HG03575 (cell line): ENCODE measurements around the gene NPC2.
A peak's percentile ranks its signal among the peaks of the same experiment; 100 is the strongest.

Source experiments
- ATAC-seq: cut with Tn5 transposase; IDR thresholded peaks from one replicate; pipeline ENCODE4 v1.9.1; 2021; ENCODE audit not compliant: unreplicated experiment, insufficient number of reproducible peaks, low FRiP score; ENCODE audit errors: extremely low read depth

Gene NPC2

DNA sequence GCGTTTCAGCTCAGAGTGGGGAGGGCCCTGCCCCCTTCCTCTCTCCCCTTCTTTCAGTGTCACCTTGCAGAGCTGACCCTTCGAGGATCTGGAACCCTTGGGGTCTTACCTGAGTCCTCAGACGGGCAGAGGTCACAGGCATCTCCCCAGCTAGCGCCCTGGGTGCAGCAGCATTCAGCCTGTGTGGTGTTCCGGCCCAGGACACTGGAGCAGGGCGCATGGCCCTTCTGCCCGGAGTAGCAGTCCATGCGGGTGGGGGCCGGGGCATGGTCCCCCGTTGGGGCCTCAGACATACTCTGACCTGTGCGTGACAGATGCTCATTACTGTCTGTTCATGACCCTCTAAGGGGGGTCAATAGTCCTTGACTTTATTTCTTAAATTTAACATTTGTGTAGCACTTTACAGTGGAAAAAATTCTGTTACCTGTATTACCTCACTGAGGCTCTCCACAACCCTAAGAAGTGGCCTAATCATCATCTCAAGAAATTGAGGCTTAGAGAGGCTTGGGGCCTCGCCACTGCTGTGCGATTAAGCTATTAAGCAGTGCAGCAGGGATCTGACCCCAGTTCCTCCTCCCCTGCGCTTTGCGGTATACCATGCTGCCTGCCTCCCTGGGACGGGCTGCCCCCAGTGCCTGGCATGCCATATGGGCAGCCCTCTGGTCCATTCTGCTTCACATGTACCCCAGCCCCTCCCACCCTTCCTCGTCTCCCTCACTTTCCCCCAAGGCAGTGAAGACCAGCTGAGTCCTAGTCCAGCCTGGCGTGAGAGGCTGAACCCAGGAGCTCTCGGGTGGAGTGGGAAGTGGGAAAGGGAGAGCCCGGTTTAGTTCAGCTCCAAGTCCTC, 12.0 kb upstream of the NPC2 start:
- no peak for ATAC-seq

GRCh38 chr14:74504412-74504811, 11.3 kb upstream of the NPC2 start:
- no peak for ATAC-seq

GRCh38 chr14:74503938-74504335, 10.8 kb upstream of the NPC2 start:
- no peak for ATAC-seq

GRCh38 chr14:74503291-74503937, 10.3 kb upstream of the NPC2 start:
- ATAC-seq = no peak

GRCh38 chr14:74502236-74503019, 9.3 kb upstream of the NPC2 start:
- no peak for ATAC-seq

DNA sequence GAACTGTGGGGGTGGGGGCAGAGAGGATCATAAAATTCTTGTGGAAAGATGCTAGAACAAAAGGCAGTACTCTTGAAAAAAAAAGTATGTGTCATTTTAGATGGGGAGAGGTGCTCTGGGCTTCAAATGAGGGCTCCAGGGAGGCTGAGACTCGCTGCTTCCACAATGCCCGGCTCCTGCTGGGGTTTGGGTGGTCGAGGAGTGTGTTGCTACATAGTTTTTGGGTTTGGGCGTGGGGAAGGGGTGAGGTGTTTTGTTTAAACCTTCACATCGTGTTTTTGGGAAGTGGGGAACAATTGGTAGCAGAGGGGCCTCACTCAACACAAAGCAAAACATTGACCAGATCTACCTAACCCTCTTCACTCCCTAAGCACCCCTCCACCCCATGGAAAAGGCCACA, 8.6 kb upstream of the NPC2 start:
- no peak for ATAC-seq

DNA sequence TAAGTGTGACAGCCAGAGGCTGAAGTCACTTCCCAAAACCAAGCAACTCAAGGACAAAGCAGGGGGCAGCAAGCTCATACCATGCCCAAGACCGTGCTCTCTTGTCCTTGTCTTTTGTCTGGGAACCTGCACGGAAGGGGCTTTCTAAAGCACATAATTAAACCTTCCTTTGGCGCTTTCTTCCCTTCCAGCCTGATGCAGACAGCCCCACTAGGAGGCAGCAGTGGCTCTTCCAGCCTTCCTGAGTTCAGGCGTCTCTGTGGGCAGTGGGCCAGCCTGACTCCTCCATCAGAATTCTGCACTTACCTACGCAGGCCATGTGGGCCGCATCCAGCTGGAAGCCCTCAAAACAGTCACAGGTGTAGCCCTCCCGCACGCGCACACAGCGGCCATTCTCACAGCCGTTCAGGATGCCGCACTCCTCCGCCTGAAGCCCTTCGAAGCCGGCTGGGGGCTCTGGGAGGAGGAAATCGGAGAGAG, 8.1 kb upstream of the NPC2 start:
- ATAC-seq = no peak

- no peak for ATAC-seq
These were observed 7.5 kb upstream of the NPC2 start for GRCh38 chr14:74500417-74501134.

DNA sequence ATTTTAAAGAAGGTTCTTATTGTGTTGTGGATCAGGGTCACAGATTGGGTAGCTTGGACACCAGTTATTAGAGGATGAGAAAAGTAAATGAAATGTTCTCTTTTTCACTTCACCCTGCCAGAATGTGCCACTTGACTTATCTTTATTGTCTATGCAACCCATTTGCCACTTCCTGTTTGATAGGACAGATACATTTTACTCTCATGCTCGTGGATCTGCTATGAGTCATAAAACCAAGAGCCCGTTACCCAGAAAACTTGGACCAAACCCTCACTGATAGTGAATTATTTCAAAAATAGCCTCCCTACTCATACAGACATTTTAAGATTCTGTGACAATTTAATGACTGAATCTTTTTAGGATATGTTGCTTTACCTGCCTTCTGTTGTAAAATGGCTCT, 2.3 kb upstream of the NPC2 start:
- ATAC-seq = no peak

DNA sequence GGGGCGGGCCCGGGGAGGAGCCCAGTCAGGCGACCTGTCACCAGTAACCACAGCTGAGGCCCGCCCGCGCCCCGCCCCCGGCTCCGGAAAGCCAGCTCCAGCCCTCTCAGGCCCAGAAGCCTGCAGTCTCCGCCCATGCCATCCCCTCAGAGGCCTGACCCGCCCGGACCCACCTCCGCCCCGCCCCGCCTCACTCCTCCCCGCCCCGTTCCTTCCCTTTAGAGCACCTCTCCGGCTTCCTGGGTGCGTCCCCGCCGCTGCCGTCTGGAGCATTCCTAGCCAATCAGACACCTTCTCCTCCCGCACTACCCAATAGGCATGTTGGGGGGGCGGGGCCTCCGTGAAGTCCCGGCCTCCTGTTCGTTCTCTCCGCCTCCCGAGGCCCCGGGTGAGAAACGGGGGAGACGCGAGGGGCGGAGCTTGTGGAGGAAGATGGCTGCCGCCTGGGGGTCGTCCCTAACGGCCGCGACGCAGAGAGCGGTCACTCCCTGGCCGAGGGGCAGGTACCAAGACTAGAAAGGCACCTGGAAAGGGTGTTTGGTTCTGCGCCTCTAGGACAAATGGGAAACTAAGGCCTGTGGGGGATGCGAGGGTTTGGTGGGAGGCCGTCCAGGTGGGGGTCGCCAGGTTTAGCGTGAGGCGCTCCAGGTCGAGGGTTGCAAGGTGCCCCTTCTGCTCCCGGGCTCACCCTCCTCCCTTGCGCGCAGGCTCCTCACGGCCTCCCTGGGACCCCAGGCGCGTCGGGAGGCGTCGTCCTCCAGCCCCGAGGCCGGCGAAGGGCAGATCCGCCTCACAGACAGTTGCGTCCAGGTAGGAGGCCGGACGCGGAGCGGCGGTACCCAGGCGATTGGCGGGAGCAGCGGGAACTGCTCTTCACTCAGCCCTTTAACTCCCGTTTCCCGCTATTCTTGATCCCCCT, 497 bp upstream of the NPC2 start, which contains the start of gene ISCA2:
ISCA2 (plus strand) TSS at position 423 of the 919 bp plus-strand sequence; CDS start at position 433, 10 bp downstream.
- peak; percentile 75 for ATAC-seq

DNA sequence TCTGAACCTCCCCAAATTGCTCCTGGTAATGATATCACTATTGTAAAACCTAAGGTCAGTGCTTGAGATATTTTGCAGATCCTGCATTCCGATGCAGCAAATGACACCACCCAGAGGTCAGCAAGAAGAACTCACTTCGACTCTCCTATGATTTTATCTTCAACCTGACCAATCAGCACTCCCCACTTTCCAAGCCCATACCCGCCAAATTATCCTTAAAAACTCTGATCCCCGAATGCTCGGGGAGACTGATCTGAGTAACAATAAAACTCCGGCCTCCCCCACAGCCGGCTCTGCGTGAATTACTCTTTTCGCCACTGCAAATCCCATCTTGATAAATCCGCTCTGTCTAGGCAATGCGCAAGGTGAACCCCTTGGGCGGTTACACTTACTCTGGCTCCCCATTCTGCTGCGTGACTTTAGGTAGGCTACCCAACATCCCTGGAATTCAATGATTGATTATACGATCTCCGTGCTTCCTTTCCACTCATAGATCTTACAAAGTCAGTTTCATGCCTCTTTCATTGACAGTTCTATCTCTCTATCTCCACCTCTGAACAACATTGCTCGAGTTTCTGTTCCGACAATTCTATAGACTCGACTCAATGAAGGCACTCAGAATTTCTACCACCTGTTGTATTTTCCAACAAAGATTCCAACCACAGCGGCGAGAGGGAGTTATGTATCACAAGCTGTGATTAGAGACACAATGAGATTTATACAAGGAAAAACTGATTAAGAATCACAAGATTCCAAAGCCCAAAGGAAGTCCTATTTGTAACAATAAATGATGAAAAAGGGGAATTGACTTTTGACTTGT, 939 bp downstream of the NPC2 start:
- no peak for ATAC-seq

GRCh38 chr14:74490486-74490885, 2.6 kb downstream of the NPC2 start:
- no peak for ATAC-seq

DNA sequence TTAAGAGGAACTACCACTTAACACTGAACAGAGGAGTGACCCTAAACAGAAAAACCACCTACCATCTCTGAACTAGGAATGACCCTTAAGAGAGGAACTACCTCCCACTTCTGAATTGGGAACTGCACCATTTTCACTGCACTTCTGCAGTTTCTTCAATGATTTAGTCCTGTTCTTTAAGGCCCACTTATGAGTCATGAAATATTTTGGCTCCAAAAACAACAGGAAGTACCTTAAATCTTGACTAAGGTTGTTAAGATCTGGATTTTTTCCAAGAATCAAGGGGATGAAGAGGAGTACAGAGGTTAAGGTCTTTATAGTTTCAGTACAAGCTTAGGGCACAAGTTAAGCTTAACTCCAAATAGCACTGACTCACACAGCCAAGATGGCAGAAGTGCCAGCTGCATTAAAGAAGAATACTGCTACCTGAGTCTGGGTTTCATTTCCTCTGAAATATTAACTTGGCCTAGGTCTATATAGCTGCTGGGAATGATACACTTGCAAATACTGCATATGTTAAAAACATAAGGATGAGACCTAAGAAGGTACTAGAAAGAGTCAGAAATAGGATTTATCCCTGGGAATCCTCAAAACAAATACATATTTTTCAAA, 4.2 kb downstream of the NPC2 start:
- ATAC-seq = no peak

- ATAC-seq = no peak
These were observed 6.9 kb downstream of the NPC2 start for GRCh38 chr14:74486164-74486563.

- no peak for ATAC-seq
These were observed 9.8 kb downstream of the NPC2 start for GRCh38 chr14:74483321-74483720.

- ATAC-seq = no peak
These were observed 10.5 kb downstream of the NPC2 start for GRCh38 chr14:74482571-74482970.

- ATAC-seq = no peak
These were observed 13.1 kb downstream of the NPC2 start for GRCh38 chr14:74480046-74480445.
